GM12865 (cell line): Measurements from ENCODE around the gene NDST3.

Experiments
- DNase-seq: peaks from one replicate; pipeline ENCODE4 v3.0.0; 2010; ENCODE audit warnings: low read depth
- H3K4me3 ChIP-seq: 2 replicates; pipeline ENCODE4 v1.5.1; 2011; ENCODE audit warnings: mild to moderate bottlenecking, low read depth, low read length, control low read depth
- TF ChIP-seq, protein P1 (sequence below): IDR thresholded peaks from 2 replicates; pipeline ENCODE4 v1.5.1; 2011; ENCODE audit warnings: low read length, control low read depth, low read depth, inconsistent platforms; ENCODE audit not compliant: insufficient read depth; ENCODE audit errors: missing control alignments

The NDST3 gene

DNA sequence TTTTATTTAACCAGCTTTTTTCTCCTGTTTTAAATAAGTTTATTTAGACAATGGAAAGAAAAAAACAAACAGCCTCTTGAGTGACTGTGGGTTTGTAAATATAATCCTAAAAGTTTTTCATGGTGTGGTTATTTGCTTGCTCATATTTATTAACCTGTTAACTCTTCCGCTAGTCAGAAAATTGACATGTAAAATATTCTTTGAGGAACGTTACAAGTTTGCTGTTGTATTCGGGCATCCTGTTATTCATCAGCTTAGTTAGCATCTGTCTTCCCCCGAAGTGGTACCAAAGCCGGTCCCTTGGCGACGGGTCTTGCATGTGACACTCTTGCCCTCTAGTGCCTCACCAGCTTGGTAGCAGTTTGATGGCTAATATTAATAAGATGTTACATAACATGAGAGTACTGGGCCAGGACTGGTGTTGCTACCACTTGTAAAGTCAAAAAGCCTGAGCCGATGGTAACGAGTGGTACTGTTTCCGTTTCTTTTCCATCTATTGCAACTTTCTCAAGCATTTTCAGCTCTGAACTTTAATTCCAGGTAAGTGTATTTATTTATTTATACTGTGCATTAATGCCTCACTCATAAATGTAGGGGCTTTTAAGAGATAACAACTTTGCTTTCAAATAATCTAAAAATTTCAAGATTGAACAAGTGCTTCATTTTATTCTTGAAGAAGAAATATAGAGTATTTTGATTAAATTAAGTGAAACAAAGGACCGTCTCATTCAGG is at the start of gene NDST3:
NDST3 (plus strand) TSS at position 434 of the 733 bp plus-strand sequence. CDS start 19,425 bp downstream, outside the sequence.
- TF ChIP-seq, protein P1, sequence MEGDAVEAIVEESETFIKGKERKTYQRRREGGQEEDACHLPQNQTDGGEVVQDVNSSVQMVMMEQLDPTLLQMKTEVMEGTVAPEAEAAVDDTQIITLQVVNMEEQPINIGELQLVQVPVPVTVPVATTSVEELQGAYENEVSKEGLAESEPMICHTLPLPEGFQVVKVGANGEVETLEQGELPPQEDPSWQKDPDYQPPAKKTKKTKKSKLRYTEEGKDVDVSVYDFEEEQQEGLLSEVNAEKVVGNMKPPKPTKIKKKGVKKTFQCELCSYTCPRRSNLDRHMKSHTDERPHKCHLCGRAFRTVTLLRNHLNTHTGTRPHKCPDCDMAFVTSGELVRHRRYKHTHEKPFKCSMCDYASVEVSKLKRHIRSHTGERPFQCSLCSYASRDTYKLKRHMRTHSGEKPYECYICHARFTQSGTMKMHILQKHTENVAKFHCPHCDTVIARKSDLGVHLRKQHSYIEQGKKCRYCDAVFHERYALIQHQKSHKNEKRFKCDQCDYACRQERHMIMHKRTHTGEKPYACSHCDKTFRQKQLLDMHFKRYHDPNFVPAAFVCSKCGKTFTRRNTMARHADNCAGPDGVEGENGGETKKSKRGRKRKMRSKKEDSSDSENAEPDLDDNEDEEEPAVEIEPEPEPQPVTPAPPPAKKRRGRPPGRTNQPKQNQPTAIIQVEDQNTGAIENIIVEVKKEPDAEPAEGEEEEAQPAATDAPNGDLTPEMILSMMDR: peak; percentile 23
- peak; percentile 40 for DNase-seq
- no peak within 1 kb of the TSS for H3K4me3 ChIP-seq

DNA sequence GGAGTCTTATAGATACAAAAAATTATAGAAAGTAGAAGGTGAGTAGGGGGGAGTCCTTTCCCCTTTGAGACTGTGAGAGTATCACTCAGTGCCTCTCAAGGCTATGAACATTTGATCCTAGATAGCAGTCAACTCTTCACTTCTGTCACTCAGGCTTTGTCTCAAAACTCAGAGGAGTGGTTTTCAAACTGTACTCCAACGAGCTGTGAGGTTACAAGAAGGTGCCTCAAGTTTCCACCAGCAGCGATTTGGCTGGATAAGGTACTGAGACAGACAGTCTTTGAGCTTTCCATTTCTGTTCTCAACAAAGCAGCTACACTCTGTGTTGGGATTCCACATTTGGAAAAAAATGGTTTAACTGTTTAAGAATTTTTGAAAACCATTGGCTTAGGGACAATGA is 48.0 kb upstream of the NDST3 start:
- TF ChIP-seq, protein P1: no peak
- no peak for DNase-seq
- no peak overlapping the region for H3K4me3 ChIP-seq

DNA sequence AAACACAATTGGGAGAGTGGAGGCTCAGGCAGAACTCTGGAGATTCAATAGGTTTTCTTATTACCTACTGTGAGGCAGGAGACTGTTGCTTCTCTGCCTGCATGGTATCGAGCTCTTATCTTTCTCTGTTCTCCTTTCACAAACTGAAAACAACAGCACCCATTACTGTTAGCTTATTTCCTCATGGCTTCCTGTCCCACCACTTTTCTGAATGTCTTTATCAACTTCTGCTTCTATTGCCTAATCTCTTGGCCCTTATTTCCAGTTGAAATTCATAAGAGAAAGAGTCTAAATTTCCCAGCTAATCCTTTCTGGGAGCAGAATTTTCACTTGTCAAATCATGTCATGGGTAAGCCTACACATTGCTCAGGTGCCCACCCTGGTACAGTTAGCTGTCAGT is 46.8 kb upstream of the NDST3 start:
- no peak for DNase-seq
- no peak overlapping the region for H3K4me3 ChIP-seq
- TF ChIP-seq, protein P1: no peak

DNA sequence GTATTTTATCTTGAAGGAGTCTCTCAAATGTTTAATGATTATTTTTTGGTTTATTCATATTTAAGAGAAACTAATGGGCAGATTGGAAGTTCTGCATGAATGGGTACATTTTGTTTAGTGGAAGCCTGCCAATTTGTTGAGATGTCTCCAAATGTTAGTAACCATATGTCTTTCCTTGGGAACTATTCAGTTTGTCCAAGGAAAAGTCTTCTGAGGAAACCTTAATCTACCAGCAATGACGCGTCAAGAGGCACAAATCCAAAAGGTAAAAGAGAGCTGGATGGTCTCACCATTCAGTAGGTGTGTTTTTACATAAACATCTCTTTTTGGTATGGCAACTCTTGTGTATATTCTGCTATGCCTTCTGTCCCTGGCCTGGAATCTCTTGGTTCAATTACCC is 37.4 kb upstream of the NDST3 start:
- DNase-seq: no peak
- no peak overlapping the region for H3K4me3 ChIP-seq
- TF ChIP-seq, protein P1: no peak

DNA sequence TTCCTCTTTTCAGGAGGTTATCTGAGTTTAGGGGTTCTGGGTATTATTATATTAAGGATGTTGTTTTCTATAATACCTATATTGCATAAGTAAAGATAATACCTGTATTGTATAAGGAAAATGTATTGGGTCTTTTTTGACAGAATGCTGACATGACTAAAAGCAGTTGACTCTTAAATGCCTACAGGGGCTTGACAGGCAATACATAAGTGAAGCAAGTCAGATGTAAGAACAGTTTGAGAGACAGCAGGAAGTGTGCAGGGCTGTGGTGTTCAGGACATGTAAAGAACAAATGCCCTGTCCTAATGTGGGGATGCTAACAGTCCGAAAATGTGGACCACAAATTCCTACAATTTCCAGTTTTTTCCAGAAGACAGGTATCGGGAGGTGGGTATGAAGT is 30.2 kb upstream of the NDST3 start:
- no peak overlapping the region for H3K4me3 ChIP-seq
- TF ChIP-seq, protein P1: no peak
- DNase-seq: no peak

DNA sequence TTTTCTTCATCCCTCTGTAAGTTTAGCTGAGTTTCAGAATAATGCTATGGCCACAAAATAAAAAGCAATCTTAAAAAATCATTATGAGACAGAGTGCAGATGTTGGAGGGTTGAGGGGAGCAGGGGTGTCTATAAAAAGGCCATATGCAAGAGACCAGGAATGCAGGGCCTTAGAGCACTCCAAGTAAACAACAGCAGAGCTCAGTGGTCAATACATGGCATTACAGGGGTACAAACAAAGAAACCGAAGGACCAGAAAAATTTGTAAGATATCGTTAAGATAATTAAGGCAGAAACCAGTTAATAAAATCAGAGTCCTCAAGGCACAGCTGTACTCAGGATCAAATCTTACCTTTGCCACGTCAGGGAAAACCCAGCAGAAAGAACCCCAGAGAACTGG is 28.4 kb upstream of the NDST3 start:
- DNase-seq: no peak
- H3K4me3 ChIP-seq: no peak overlapping the region
- TF ChIP-seq, protein P1: no peak

DNA sequence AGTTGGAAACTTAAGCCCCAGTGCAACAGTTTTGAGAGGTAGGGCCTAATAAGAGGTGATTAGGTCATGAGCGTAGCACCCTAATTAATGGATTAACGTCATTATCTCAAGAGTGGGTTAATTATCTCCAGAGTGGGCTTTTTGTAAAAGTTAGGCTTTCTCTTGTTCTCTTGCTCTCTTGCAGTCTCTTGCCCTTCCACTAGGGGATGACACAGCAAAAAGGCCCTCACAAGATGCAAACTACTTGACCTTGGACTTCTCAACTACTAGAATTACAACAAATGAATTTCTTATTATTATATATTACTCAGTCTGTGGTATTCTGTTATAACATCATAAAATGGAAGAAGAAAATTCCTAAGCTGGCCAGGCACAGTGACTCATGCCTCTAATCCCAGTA is 22.1 kb upstream of the NDST3 start:
- TF ChIP-seq, protein P1: peak; percentile 20
- no peak overlapping the region for H3K4me3 ChIP-seq
- peak; percentile 3 for DNase-seq
